ENCODE measurements around the gene ATRN.

GRCh38 chr20:3603108-3603507 is 132.3 kb downstream of the ATRN start:
- TF ChIP-seq ZNF830 (tag by site-specific recombination; IDR thresholded peaks at IDR 0.05; ENCODE audit: low read depth) (no peak), PBX3 (CRISPR knock-in tag; IDR thresholded peaks at IDR 0.05) (no peak), KLF8 (tag by site-specific recombination; IDR thresholded peaks at IDR 0.05) (no peak), ZSCAN5A (tag by site-specific recombination; IDR thresholded peaks at IDR 0.05) (no peak), ZNF558 (tag by site-specific recombination; IDR thresholded peaks at IDR 0.05) (no peak), CTCF (tag by site-specific recombination; IDR thresholded peaks at IDR 0.05) (no peak)
